HG03432 (cell line): Measurements from ENCODE around the gene CDCA3.
"Not testable (repeated sequence)": the region's sequence is repeated elsewhere in the genome, so short reads cannot be mapped to it uniquely, and the experiment has no call there.

ENCODE experiments used
- ATAC-seq: cut with Tn5 transposase; IDR thresholded peaks from one replicate; pipeline ENCODE4 v1.9.1; 2021; ENCODE audit warnings: mild to moderate bottlenecking, moderate library complexity; ENCODE audit not compliant: unreplicated experiment

The CDCA3 gene

GRCh38 chr12:6873094-6874014 lies 22.3 kb upstream of the CDCA3 start, which contains the start of gene SPSB2:
SPSB2 (minus strand) TSS chr12:6873303; CDS start chr12:6872901, 402 bp downstream.
- ATAC-seq, result peak; percentile 73

DNA sequence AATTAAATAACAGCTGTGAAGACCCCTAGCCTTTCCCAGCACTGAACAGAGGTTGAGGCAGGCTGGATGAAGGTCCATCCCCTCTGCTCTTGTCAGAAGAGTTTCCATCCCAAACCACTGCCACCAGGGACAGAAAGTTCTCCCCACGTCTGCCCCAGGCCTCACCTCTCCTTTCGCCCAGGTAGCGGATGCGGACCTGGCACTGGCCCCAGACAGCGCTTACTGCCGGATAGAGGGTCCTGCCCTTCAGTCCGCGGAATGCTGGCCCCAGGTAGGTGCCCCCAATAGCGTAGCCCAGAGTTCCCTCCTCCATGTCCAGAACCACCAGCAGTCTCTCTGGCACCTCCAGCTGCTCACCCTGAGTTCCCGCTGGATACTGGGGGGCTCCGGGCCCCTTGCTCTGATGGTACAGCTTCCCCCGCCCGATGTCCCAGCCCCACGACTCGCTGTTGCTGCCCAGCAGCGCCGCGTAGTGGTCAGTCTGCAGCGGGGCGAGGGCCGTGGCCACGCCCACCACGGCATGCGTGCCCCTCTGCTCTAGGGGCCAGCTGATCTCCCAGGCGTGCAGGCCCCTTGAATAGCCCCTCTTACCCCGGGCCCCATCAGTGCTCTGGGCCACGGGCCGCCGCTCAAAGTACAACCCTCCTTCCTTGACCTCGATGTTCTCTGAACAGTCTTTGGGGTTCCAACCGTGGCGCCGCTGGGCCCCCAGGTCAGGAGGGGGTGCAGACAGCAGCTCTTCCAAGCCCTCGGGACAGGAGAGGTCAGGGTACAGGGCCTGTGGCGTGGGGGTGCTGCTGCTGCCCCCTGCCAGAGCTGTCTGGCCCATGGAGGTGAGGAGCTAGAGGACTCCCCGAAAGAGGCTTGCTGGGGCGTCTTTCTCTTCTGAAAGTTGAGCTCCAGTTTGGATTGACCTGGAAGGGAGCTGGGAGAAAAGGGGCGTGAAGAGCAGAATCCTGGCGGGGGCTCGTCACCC lies 21.3 kb upstream of the CDCA3 start:
- ATAC-seq, result peak; percentile 36

- ATAC-seq, result no peak
These were observed 20.2 kb upstream of the CDCA3 start for GRCh38 chr12:6871052-6871957.

- ATAC-seq, result not testable (repeated sequence)
These were observed 19.2 kb upstream of the CDCA3 start for GRCh38 chr12:6870304-6870703.

- ATAC-seq, result no peak
These were observed 18.2 kb upstream of the CDCA3 start for GRCh38 chr12:6869049-6870021.

- ATAC-seq, result no peak
These were observed 17.3 kb upstream of the CDCA3 start for GRCh38 chr12:6868211-6869048.

- ATAC-seq, result peak; percentile 62
These were observed 16.5 kb upstream of the CDCA3 start, which contains the start of gene TPI1 for GRCh38 chr12:6867413-6868210. TPI1 (plus strand) TSS chr12:6867531; CDS start chr12:6867567, 36 bp downstream.

GRCh38 chr12:6866920-6867412 lies 15.9 kb upstream of the CDCA3 start:
- peak; percentile 13 for ATAC-seq

GRCh38 chr12:6866163-6866919 lies 15.3 kb upstream of the CDCA3 start:
- no peak for ATAC-seq

GRCh38 chr12:6865307-6865706 lies 14.2 kb upstream of the CDCA3 start:
- ATAC-seq, result not testable (repeated sequence)

GRCh38 chr12:6863586-6864321 lies 12.7 kb upstream of the CDCA3 start:
- no peak for ATAC-seq

DNA sequence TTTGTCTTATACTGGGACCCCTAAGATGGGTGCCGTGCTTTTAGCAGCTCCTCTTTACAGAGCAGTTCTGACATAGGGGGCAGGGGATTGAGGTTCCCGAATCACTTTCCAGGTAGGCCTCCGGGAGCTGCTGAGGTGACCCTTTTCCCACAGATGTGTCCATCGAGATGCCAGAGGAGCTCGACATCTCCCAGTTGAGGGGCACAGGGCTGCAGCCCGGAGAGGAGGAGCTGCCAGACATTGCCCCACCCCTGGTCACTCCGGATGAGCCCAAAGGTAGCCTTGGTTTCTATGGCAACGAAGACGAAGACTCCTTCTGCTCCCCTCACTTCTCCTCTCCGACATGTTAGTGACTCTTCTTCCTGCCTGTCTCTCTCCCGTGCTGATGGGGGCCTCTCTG lies 11.9 kb upstream of the CDCA3 start:
- ATAC-seq, result no peak

GRCh38 chr12:6861391-6861790 lies 10.3 kb upstream of the CDCA3 start:
- ATAC-seq, result no peak

DNA sequence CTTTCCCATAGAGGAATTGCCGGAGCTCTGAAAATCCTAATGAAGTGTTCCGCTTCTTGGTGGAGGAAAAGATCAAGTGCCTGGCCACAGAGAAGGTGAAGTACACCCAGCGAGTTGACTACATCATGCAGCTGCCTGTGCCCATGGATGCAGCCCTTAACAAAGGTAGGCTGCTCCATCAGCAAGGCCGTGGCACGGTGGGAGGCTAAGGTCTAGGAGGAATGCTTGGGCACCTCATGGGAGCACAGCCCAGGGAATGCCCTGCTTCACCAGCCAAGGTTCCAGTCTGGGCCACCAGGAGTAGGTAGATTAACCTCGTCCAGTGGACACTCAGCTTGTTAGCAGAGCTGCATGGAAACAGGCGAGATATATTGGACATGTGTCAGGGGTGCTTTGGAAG lies 9.9 kb upstream of the CDCA3 start:
- no peak for ATAC-seq

DNA sequence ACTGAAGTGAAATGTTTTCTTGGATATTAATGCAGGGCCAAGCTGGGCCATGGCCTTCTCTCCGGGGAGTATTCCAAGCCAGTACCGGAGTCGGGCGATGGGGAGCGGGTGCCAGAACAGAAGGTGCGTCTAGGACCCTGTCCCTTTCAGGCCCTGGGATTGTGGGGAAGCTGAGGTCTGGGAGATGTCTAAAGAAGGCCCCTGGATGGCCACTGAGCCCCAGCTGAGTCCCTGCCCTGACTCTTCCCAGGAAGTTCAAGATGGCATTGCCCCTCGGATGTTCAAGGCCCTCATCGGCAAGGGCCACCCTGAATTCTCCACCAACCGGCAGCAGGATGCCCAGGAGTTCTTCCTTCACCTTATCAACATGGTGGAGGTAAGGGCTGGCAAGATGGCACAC lies 9.0 kb upstream of the CDCA3 start:
- ATAC-seq, result no peak

- ATAC-seq, result no peak
These were observed 7.7 kb upstream of the CDCA3 start for GRCh38 chr12:6858799-6859198.
